Neural crest cell (in vitro differentiated cells): ENCODE data around the gene FBXO41. TPM values are rescaled to one million over a fixed set of nuclear protein-coding genes. Genes with fewer than 3 reads are reported as not detected.

Experiments
- DNase-seq: peaks from one replicate; pipeline ENCODE4 v3.0.0; 2021; ENCODE audit warnings: low read depth, mixed read lengths, low spot score
- H3K27ac Mint-ChIP-seq: one replicate; pipeline ENCODE4 v1.8.0; 2021; ENCODE audit warnings: mild to moderate bottlenecking, mixed read lengths; ENCODE audit not compliant: unreplicated experiment
- H3K27me3 Mint-ChIP-seq: 2 replicates; pipeline ENCODE4 v1.8.0; 2021; ENCODE audit warnings: low read depth, mild to moderate bottlenecking, mixed read lengths
- H3K36me3 Mint-ChIP-seq: 2 replicates; pipeline ENCODE4 v1.8.0; 2021; ENCODE audit warnings: low read depth, mild to moderate bottlenecking, mixed read lengths
- H3K4me1 Mint-ChIP-seq: 2 replicates; pipeline ENCODE4 v1.8.0; 2021; ENCODE audit warnings: mixed read lengths
- H3K4me3 Mint-ChIP-seq: one replicate; pipeline ENCODE4 v1.8.0; 2021; ENCODE audit warnings: mild to moderate bottlenecking, mixed read lengths
- H3K9me3 Mint-ChIP-seq: 2 replicates; pipeline ENCODE4 v1.8.0; 2021; ENCODE audit warnings: mixed read lengths
- total RNA-seq: library from RNA; stranded (reverse); gene quantifications from 2 replicates; pipeline ENCODE4 v1.2.1, GENCODE V29; 2021
- TF ChIP-seq, protein P1 (sequence below): fragments of 200-600 bp; sonication (generic); conservative IDR thresholded peaks from 2 replicates; pipeline ENCODE4 v1.5.0; 2021; ENCODE audit warnings: antibody characterized with exemption, mild to moderate bottlenecking

The FBXO41 gene
- total RNA-seq, 1 donor from 2014 or later, result 4.5 TPM

DNA sequence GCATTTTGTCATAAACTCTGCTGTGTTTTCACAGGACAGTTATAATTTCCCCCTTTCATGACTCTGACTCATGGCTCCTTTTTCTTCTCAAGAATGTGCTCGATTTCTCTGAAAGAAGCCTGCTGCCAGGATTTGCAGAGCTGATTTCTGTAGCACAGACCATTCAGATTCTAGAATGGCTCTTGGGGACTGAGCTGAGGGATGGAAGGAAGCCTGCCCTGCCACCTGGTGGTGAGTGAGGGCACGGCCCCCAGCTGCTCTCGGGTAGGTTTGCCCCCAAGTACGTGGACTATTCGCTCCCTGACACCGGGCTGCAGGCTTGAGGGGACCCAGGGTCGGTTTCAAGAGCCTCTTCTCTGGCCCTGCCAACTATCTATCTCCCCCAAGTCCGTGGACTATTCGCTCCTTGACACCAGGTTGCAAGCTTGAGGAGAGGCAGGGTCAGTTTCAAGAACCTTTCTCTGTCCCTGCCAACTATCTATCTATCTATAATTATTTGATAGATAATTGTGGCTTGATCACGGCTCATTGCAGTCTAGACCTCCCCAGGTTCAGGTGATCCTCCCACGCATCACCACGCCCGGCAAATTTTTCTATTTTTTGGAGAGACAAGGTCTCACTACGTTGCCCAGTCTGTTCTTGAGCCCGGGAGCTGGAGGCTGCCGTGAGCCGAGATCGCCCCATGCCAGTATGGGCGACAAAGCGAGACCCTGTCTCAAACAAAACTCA lies 71.7 kb downstream of the FBXO41 start:
- TF ChIP-seq, protein P1, sequence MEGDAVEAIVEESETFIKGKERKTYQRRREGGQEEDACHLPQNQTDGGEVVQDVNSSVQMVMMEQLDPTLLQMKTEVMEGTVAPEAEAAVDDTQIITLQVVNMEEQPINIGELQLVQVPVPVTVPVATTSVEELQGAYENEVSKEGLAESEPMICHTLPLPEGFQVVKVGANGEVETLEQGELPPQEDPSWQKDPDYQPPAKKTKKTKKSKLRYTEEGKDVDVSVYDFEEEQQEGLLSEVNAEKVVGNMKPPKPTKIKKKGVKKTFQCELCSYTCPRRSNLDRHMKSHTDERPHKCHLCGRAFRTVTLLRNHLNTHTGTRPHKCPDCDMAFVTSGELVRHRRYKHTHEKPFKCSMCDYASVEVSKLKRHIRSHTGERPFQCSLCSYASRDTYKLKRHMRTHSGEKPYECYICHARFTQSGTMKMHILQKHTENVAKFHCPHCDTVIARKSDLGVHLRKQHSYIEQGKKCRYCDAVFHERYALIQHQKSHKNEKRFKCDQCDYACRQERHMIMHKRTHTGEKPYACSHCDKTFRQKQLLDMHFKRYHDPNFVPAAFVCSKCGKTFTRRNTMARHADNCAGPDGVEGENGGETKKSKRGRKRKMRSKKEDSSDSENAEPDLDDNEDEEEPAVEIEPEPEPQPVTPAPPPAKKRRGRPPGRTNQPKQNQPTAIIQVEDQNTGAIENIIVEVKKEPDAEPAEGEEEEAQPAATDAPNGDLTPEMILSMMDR, result peak; percentile 92
- Mint-ChIP-seq H3K27me3 (peaks cover 27% of the 10 kb centered on the region), H3K27ac (no peak overlapping the region), H3K9me3 (no peaks in the 10 kb centered on the region), H3K4me3 (peak overlapping the region; percentile 92), H3K4me1 (peaks cover 30% of the 10 kb centered on the region), H3K36me3 (no peaks in the 10 kb centered on the region)
- DNase-seq, result peak; percentile 73

DNA sequence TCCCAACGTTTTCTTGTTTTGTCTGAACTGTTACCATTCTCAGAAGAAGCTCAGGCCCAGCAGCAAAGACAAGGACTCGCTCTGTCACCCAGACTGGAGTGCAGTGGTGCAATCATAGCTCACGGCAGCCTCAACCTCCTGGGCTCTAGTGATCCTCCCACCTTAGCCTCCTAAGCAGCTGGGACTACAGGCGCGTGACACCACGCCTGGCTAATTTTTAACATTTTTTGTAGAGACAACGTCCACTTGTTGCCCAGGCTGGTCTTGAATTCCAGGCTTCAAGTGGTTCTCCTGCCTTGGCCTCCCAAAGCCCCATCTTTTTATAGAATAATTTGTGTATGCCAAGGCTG lies 72.2 kb downstream of the FBXO41 start:
- peak overlapping the region; percentile 92 for H3K4me3 Mint-ChIP-seq
- DNase-seq, result no peak
- H3K4me1 Mint-ChIP-seq, result peaks cover 30% of the 10 kb centered on the region
- H3K36me3 Mint-ChIP-seq, result no peaks in the 10 kb centered on the region
- TF ChIP-seq, protein P1, result no peak
- peaks cover 32% of the 10 kb centered on the region for H3K27me3 Mint-ChIP-seq
- no peaks in the 10 kb centered on the region for H3K9me3 Mint-ChIP-seq
- H3K27ac Mint-ChIP-seq, result no peak overlapping the region

DNA sequence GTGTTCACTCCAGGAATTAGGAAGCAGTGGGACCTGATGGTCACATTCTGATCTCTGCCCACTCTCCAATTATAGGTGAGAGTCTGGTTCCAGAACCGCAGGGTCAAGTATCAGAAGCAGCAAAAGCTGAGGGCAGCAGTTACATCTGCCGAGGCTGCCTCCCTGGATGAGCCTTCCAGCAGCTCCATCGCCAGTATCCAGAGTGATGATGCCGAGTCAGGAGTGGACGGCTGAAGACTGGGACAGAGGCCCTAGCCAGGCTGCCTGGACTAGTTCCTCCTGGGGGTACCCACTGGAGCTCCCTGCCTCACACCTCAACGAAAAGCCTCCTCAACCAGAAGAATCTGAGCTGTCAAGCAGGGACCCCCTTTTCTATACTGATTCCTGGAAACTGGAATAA lies 73.6 kb downstream of the FBXO41 start:
- H3K27ac Mint-ChIP-seq, result no peak overlapping the region
- DNase-seq, result no peak
- no peak overlapping the region for H3K4me3 Mint-ChIP-seq
- TF ChIP-seq, protein P1, result no peak
- H3K36me3 Mint-ChIP-seq, result no peaks in the 10 kb centered on the region
- peaks cover 44% of the 10 kb centered on the region for H3K27me3 Mint-ChIP-seq
- H3K4me1 Mint-ChIP-seq, result peaks cover 28% of the 10 kb centered on the region
- no peaks in the 10 kb centered on the region for H3K9me3 Mint-ChIP-seq

DNA sequence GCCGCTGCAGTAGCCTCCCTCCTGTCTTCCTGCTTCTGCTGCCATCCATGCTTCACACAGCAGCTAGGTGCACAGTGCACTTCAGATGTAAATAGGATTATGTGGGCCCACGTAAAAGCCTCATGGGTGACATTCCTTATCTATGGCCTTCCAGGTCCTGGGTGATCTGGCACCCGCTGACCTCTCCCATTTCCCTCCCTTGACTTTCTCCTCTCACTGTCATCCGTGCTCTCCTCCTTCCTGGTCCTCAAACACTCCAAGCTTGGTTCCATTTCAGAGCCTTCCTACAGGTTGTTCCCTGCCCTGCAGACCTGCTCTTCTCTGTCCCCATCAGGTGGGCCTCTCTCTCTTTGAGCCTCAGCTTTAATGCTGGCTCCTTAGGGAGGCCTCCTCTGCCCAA lies 74.3 kb downstream of the FBXO41 start:
- H3K36me3 Mint-ChIP-seq, result no peaks in the 10 kb centered on the region
- no peak overlapping the region for H3K27ac Mint-ChIP-seq
- TF ChIP-seq, protein P1, result no peak
- peaks cover 21% of the 10 kb centered on the region for H3K4me1 Mint-ChIP-seq
- DNase-seq, result no peak
- no peak overlapping the region for H3K4me3 Mint-ChIP-seq
- peaks cover 51% of the 10 kb centered on the region for H3K27me3 Mint-ChIP-seq
- H3K9me3 Mint-ChIP-seq, result no peaks in the 10 kb centered on the region

DNA sequence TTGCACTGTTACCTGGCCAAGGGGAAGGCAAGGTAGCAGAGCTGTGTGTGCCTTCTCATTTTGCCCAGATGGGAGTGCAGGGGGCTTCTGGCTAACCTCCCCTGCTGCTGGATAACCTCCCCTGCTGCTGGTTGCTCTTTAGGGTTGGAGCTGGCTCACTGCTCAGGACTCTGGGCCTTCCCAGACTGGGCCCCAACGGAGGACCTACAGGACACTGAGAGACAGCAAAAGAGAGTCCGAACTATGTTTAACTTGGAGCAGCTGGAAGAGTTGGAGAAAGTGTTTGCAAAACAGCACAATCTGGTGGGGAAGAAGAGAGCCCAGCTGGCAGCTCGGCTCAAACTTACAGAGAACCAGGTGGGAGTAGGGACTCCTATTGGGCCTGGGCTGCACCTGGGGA lies 76.0 kb downstream of the FBXO41 start:
- H3K27me3 Mint-ChIP-seq, result peaks cover 69% of the 10 kb centered on the region
- TF ChIP-seq, protein P1, result no peak
- no peak overlapping the region for H3K4me3 Mint-ChIP-seq
- no peak for DNase-seq
- H3K9me3 Mint-ChIP-seq, result no peaks in the 10 kb centered on the region
- no peak overlapping the region for H3K27ac Mint-ChIP-seq
- H3K4me1 Mint-ChIP-seq, result peaks cover 4% of the 10 kb centered on the region
- no peaks in the 10 kb centered on the region for H3K36me3 Mint-ChIP-seq
